Lower leg skin (tissue), 3 donors: ENCODE results near the gene CDKN2A.

Source experiments
- POLR2A ChIP-seq, 2 donors: fragments of 450-650 bp; IDR thresholded peaks; one replicate each; pipeline ENCODE4 v1.6.1; 2016 to 2017; ENCODE audit warnings: antibody characterized with exemption in 2 of 2, mild to moderate bottlenecking in 1 of 2, moderate library complexity in 1 of 2
- TF ChIP-seq, protein P1 (sequence below), 3 donors: fragments of 450-650 bp; IDR thresholded peaks; one replicate each; pipeline ENCODE4 v1.5.1; 2016; ENCODE audit warnings: antibody characterized with exemption in 3 of 3, mild to moderate bottlenecking in 3 of 3, moderate library complexity in 2 of 3

DNA sequence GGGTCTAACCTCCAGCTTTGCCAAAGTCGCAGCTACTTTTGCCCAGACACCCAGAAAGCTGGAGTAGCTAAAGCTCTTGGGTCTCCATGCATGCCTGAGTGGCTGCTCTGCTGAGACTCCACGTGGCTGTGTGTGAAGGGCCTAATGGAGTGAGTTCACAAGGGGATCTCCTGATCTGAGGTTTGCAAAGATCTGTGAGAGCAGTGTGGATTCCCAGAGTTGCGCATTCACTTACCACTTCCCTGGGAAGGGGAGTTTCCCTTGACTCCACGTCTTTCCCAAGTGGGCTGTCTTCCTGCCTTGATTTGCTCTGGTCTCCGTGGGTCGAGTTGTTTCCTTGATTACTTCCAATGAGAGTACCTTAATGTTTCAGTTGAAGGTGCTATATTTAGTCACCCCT lies 32.5 kb upstream of the CDKN2A start:
- TF ChIP-seq, protein P1, sequence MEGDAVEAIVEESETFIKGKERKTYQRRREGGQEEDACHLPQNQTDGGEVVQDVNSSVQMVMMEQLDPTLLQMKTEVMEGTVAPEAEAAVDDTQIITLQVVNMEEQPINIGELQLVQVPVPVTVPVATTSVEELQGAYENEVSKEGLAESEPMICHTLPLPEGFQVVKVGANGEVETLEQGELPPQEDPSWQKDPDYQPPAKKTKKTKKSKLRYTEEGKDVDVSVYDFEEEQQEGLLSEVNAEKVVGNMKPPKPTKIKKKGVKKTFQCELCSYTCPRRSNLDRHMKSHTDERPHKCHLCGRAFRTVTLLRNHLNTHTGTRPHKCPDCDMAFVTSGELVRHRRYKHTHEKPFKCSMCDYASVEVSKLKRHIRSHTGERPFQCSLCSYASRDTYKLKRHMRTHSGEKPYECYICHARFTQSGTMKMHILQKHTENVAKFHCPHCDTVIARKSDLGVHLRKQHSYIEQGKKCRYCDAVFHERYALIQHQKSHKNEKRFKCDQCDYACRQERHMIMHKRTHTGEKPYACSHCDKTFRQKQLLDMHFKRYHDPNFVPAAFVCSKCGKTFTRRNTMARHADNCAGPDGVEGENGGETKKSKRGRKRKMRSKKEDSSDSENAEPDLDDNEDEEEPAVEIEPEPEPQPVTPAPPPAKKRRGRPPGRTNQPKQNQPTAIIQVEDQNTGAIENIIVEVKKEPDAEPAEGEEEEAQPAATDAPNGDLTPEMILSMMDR (IDR thresholded peaks at IDR 0.05), result no peak
- TF ChIP-seq POLR2A (IDR thresholded peaks at IDR 0.05), result no peak
